HG02943 (cell line): ENCODE measurements around the gene PARN.
"Not testable (repeated sequence)": the region's sequence is repeated elsewhere in the genome, so short reads cannot be mapped to it uniquely, and the experiment has no call there.

Source experiments
- ATAC-seq: cut with Tn5 transposase; IDR thresholded peaks from one replicate; pipeline ENCODE4 v1.9.1; 2021; ENCODE audit warnings: mild to moderate bottlenecking, low read depth, moderate library complexity; ENCODE audit not compliant: unreplicated experiment

Gene PARN

GRCh38 chr16:14576069-14576468 lies 54.0 kb downstream of the PARN start:
- no peak for ATAC-seq

GRCh38 chr16:14574698-14575415 lies 55.2 kb downstream of the PARN start:
- ATAC-seq = not testable (repeated sequence)

GRCh38 chr16:14572535-14572934 lies 57.5 kb downstream of the PARN start:
- ATAC-seq = no peak

GRCh38 chr16:14569213-14569612 lies 60.8 kb downstream of the PARN start:
- no peak for ATAC-seq

GRCh38 chr16:14566599-14566998 lies 63.5 kb downstream of the PARN start:
- ATAC-seq = no peak

- ATAC-seq = no peak
Measured at GRCh38 chr16:14565688-14566025, 64.4 kb downstream of the PARN start.

- ATAC-seq = no peak
Measured at GRCh38 chr16:14564861-14565687, 65.0 kb downstream of the PARN start.

- no peak for ATAC-seq
Measured at GRCh38 chr16:14564323-14564722, 65.7 kb downstream of the PARN start.

- ATAC-seq = no peak
Measured at GRCh38 chr16:14562691-14563491, 67.2 kb downstream of the PARN start.

GRCh38 chr16:14560523-14560922 lies 69.5 kb downstream of the PARN start:
- no peak for ATAC-seq

GRCh38 chr16:14559809-14560241 lies 70.2 kb downstream of the PARN start:
- no peak for ATAC-seq

- ATAC-seq = no peak
Measured at GRCh38 chr16:14553447-14553846, 76.6 kb downstream of the PARN start.

GRCh38 chr16:14549789-14550153 lies 80.3 kb downstream of the PARN start:
- no peak for ATAC-seq

GRCh38 chr16:14548933-14549788 lies 80.9 kb downstream of the PARN start:
- no peak for ATAC-seq

GRCh38 chr16:14545346-14545884 lies 84.6 kb downstream of the PARN start:
- ATAC-seq = no peak

- ATAC-seq = not testable (repeated sequence)
Measured at GRCh38 chr16:14544846-14545245, 85.2 kb downstream of the PARN start.

- ATAC-seq = no peak
Measured at GRCh38 chr16:14539631-14540030, 90.4 kb downstream of the PARN start.

- no peak for ATAC-seq
Measured at GRCh38 chr16:14539156-14539555, 90.9 kb downstream of the PARN start.

- ATAC-seq = no peak
Measured at GRCh38 chr16:14538604-14539003, 91.5 kb downstream of the PARN start.

GRCh38 chr16:14531613-14532012 lies 98.4 kb downstream of the PARN start:
- no peak for ATAC-seq
